GM12874 (cell line): Measurements from ENCODE around the gene SUPT20HL1.

ENCODE experiments used
- TF ChIP-seq, protein P1 (sequence below): IDR thresholded peaks from 2 replicates; pipeline ENCODE4 v1.5.1; 2011; ENCODE audit warnings: low read depth, mild to moderate bottlenecking, control low read depth, low read length, moderate library complexity; ENCODE audit not compliant: insufficient read depth

Gene SUPT20HL1

DNA sequence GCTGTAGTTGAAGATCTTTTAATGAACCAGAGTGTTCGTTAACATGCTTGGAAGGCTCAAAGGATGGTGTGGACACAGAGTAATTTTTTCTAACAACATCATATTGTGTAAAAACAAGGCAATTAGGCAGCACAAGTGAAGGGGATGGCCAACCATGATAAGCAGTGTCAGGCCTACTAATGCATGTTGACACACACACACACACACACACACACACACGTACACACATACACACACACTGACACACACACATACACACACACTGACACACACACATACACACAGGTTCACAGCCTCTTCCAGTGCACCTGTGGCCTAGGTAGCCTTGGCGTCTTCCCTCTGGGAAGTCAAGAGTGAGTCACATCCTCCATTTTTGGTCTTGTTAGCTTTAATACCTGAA is at the start of gene SUPT20HL1:
Gene SUPT20HL1, plus strand, starts transcription at position 368 of the 400 bp plus-strand sequence. CDS start 2,122 bp downstream, outside the sequence.
- TF ChIP-seq, protein P1, sequence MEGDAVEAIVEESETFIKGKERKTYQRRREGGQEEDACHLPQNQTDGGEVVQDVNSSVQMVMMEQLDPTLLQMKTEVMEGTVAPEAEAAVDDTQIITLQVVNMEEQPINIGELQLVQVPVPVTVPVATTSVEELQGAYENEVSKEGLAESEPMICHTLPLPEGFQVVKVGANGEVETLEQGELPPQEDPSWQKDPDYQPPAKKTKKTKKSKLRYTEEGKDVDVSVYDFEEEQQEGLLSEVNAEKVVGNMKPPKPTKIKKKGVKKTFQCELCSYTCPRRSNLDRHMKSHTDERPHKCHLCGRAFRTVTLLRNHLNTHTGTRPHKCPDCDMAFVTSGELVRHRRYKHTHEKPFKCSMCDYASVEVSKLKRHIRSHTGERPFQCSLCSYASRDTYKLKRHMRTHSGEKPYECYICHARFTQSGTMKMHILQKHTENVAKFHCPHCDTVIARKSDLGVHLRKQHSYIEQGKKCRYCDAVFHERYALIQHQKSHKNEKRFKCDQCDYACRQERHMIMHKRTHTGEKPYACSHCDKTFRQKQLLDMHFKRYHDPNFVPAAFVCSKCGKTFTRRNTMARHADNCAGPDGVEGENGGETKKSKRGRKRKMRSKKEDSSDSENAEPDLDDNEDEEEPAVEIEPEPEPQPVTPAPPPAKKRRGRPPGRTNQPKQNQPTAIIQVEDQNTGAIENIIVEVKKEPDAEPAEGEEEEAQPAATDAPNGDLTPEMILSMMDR, result no peak

DNA sequence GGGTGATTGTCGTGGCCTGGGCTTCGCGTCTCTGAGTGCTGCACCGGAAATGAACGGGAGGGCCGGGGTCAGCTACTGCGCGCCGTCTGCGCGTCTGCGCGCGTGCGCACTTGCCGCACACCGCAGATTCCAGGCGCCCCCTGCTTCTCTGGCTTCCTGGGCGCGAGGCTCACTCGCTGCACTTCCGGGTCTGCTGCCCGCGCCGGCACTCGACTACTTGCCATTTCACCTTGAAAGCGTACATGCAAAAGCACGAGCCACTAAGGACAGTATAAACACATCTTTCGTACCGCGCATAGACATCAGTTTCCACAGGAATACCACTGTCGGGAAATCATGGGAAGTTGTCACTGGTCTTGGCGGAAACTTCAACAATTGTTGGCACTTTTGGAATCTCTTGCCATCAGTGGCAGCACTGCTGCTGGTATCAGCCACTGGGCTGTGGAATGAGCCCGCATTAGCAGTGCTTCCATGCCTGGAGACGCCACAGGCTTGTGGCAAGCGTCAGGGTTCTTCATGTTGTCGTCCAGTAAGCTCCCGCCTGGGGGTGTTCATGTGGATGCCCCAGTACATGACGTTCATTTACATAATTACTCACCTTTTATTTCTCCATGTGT is 46.3 kb upstream of the SUPT20HL1 start, which contains the start of gene SUPT20HL2:
Gene SUPT20HL2, minus strand, starts transcription at position 51 of the 617 bp plus-strand sequence. CDS start 754 bp downstream, outside the sequence.
- TF ChIP-seq, protein P1, result no peak

DNA sequence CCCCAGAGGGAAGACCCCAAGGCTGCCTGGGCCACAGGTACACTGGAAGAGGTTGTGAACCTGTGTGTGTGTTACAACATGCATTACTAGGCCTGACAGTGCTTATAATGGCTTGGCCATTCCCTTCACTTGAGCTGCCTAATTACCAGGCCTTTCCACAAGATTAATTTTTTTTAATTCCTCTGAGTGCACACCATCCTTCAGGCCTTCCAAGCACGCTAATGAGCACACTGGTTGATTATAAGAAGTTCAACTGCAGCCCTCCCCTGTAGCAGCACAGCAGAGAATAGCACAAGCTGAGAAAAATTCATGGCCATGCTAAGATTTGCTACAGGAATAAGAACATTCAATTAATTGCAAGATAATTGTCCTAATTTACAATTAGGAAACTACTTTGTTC is 44.3 kb upstream of the SUPT20HL1 start:
- TF ChIP-seq, protein P1, result no peak

DNA sequence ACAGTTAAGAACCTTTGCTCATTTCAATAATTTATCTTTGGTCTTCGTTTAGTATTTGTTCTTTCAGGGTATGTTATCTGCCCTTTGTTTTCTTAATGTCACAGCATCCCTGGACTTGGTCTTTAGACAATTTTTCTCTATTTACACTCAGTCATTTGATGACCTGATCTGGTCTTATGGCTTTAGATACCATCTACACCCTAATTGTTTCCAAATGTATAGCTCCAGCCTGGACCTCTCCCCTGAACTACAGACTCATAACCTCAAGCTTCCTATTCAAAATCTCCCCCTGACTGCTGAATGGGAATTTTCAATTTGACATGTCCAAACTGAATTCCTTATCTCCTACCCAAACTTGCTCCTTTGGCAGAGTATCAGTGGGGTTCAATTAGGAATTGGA is 42.9 kb upstream of the SUPT20HL1 start:
- TF ChIP-seq, protein P1, result no peak

DNA sequence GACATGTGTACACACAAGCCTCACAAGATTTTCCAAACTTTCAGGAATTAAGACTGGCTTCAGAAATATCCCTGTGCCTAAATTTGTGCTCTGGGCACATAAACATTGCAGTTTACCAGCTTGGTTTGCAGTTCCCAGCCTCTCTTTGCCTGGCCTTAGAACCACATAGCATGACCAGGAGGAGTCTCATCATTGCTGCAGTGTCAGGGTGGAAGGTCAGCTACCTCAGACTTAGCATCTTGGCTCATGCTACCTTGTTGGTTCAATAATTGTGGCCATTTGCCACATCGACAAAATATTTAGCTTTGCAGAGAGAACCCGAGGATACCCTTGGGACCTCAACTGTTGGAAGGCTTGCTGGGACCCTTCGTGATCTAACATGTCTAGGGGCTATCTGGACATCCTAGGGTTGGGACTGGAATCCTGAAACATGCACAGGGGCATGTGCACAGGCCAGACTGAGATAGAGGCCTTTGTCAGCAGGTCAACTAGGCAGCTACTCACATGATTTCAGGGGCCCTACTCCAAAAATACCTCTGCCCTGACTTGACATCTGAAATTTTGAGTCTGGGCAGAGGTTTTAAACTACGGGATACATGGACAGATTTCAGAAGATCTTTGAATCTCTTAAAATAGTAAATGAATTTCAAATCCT is 38.6 kb upstream of the SUPT20HL1 start:
- TF ChIP-seq, protein P1, result no peak

DNA sequence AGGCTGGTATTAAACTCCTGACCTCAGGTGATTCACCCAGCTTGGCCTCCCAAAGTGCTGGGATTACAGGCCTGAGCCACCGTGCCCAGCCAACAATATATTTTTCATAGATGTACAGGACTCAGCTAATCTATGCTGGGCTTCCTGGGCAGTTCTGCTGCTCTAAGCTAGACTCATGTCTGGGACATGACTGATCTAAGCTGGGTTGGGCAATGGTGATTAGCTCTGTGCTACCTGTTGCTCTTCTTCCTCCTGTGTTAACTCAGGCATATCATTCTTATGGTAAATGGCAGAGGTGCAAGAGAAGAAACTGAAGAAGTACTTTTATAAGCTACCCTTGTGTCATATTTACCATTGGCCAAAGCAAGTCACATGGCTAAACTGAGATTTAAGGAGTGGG is 35.2 kb upstream of the SUPT20HL1 start:
- TF ChIP-seq, protein P1, result no peak

DNA sequence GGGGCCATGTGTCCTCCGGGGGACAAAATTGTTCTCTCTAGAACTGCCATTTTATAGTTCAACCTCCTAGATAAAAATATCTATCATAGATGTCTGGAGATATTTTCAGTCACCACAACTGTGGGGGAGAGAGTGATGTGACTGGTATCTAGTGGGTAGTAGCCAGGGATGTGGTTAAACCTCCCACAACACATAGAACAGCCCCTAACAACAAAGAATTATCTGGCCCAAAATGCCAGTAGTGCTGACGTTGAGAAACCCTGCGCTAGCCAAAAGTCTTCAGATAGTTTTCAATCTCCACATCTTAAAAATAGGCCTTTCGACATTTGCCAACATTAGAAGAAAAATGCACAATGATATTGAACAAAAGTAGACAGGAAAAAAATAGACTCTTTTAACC is 27.6 kb upstream of the SUPT20HL1 start:
- TF ChIP-seq, protein P1, result no peak
